Ovary (tissue), 3 donors: ENCODE data around the gene TBL1X.

Source experiments
- CTCF ChIP-seq, 3 donors: fragments of 450-650 bp in 2 of 3; fragments of 200-600 bp in 1 of 3; IDR thresholded peaks; one replicate each; pipeline versions ENCODE4 v1.5.1 to v1.8.0; 2016 to 2022; ENCODE audit warnings: antibody characterized with exemption in 3 of 3, mild to moderate bottlenecking in 1 of 3
- EP300 ChIP-seq: sonication (generic); formaldehyde crosslinking; IDR thresholded peaks from one replicate; pipeline ENCODE4 v1.6.1; 2017; ENCODE audit warnings: antibody characterized with exemption
- POLR2A ChIP-seq: fragments of 450-650 bp; IDR thresholded peaks from one replicate; pipeline ENCODE4 v1.6.1; 2017; ENCODE audit warnings: antibody characterized with exemption, mild to moderate bottlenecking, moderate library complexity
- donor health status: DM: no; HTN: no; CAD: no.

GRCh38 chrX:9745417-9746115, 280.7 kb downstream of the TBL1X start:
- TF ChIP-seq POLR2A (no peak), CTCF (IDR thresholded peaks at IDR 0.05) (no peak), EP300 (no peak)
